OCI-LY7 (cell line): ENCODE results near the gene RNF150. TPM values are rescaled to one million over a fixed set of nuclear protein-coding genes. Genes with fewer than 3 reads are reported as not detected.

Experiments
- BruUV-seq: library from RNA; stranded (reverse); fragments of 400-500 nt; replicated peaks from 2 replicates; lab custom pipeline; 2021; lab: Mats Ljungman, UMichigan
- CTCF ChIA-PET: fragments of 300-600 bp; sonication (Branson Sonifier 250); formaldehyde crosslinking; loops from one replicate; lab custom pipeline; 2022; ENCODE audit warnings: antibody characterized with exemption; ENCODE audit not compliant: unreplicated experiment; lab: Charles Lee
- POLR2A ChIA-PET: fragments of 300-600 bp; sonication (Branson Sonifier 250); formaldehyde crosslinking; loops from one replicate; lab custom pipeline; 2022; ENCODE audit warnings: antibody characterized with exemption; lab: Charles Lee
- DNase-seq: peaks from one replicate; pipeline ENCODE4 v3.0.0-alpha.2; 2015; ENCODE audit warnings: low spot score
- H2AFZ ChIP-seq: fragments of 200-600 bp; sonication (generic), shearing (Covaris generic); 2 replicates; pipeline ENCODE4 v1.6.1; 2014; ENCODE audit warnings: mild to moderate bottlenecking, antibody characterized with exemption, low read length, moderate library complexity
- H3K27ac ChIP-seq: fragments of 200-600 bp; sonication (generic); 2 replicates; pipeline ENCODE4 v1.5.1; 2014; ENCODE audit warnings: mixed run types, low read depth, mild to moderate bottlenecking, moderate library complexity, low read length, inconsistent platforms; ENCODE audit not compliant: poor library complexity, severe bottlenecking
- H3K36me3 ChIP-seq: fragments of 200-600 bp; sonication (generic); 2 replicates; pipeline ENCODE4 v1.6.1; 2014; ENCODE audit warnings: mild to moderate bottlenecking, antibody characterized with exemption, low read length, moderate library complexity, mixed read lengths; ENCODE audit not compliant: insufficient read depth
- H3K4me1 ChIP-seq: fragments of 200-600 bp; sonication (generic); 2 replicates; pipeline ENCODE4 v1.5.1; 2014; ENCODE audit warnings: mild to moderate bottlenecking, low read length; ENCODE audit not compliant: insufficient read depth, poor library complexity, severe bottlenecking
- H3K4me2 ChIP-seq: fragments of 200-600 bp; sonication (generic); 2 replicates; pipeline ENCODE4 v1.6.1; 2014; ENCODE audit warnings: mild to moderate bottlenecking, low read length
- H3K4me3 ChIP-seq: fragments of 200-600 bp; sonication (generic); 2 replicates; pipeline ENCODE4 v1.5.1; 2014; ENCODE audit warnings: mild to moderate bottlenecking, low read depth, low read length; ENCODE audit not compliant: poor library complexity, severe bottlenecking
- H3K79me2 ChIP-seq: fragments of 200-600 bp; sonication (generic); 2 replicates; pipeline ENCODE4 v1.6.1; 2016; ENCODE audit warnings: low read depth, mild to moderate bottlenecking, low read length, moderate library complexity, mixed read lengths; ENCODE audit not compliant: insufficient read depth
- H3K9me2 ChIP-seq: fragments of 200-600 bp; sonication (generic); 2 replicates; pipeline ENCODE4 v1.6.1; 2016; ENCODE audit warnings: mild to moderate bottlenecking, low read length, mixed read lengths; ENCODE audit not compliant: insufficient read depth
- H3K9me3 ChIP-seq: fragments of 200-600 bp; sonication (generic); 2 replicates; pipeline ENCODE4 v1.6.1; 2014; ENCODE audit warnings: mild to moderate bottlenecking, mixed run types, low read length, mixed read lengths
- H4K20me1 ChIP-seq: fragments of 200-600 bp; sonication (generic); 2 replicates; pipeline ENCODE4 v1.6.1; 2014; ENCODE audit warnings: mild to moderate bottlenecking, antibody characterized with exemption, low read length, moderate library complexity, mixed read lengths; ENCODE audit not compliant: insufficient read depth
- CTCF ChIP-seq: fragments of 200-600 bp; sonication (generic); conservative IDR thresholded peaks from 2 replicates; pipeline ENCODE4 v1.5.1; 2014; ENCODE audit warnings: mild to moderate bottlenecking, antibody characterized with exemption, low read length, moderate library complexity, mixed read lengths
- EZH2phosphoT487 ChIP-seq: fragments of 200-600 bp; sonication (generic); IDR thresholded peaks from 2 replicates; pipeline ENCODE4 v1.6.1; 2018; ENCODE audit warnings: low read depth, borderline replicate concordance, mild to moderate bottlenecking, mixed run types, antibody characterized with exemption, low read length, moderate library complexity, mixed read lengths
- intact Hi-C: fragments of 100-400 bp; cut with micrococcal nuclease; formaldehyde crosslinking; loops from one replicate; pipeline ENCODE4 v1.10.0; 2022; ENCODE audit not compliant: unreplicated experiment
- total RNA-seq, 2 experiments: library from RNA; depleted of rRNA in 1 of 2; stranded (reverse); fragments of >200 nt in 1 of 2; shearing (Covaris generic) in 1 of 2; gene quantifications; 2 replicates each; pipeline ENCODE4 v1.2.3, GENCODE V29; 2014 to 2022

RNF150 gene
- total RNA-seq, 2 experiments from 2014 or later: not detected

- TF ChIP-seq EZH2phosphoT487 (no peak), CTCF (no peak)
- H4K20me1 ChIP-seq: no peaks in the 10 kb centered on the region
- no peaks in the 10 kb centered on the region for H3K4me1 ChIP-seq
- H3K4me3 ChIP-seq: no peak overlapping the region
- DNase-seq: no peak
- BruUV-seq: no TSS peak
- intact Hi-C loops: no loop called here
- no peak overlapping the region for H3K27ac ChIP-seq
- CTCF ChIA-PET: no interaction called here
- no peaks in the 10 kb centered on the region for H3K79me2 ChIP-seq
- no peaks in the 10 kb centered on the region for H3K36me3 ChIP-seq
- H3K4me2 ChIP-seq: no peak overlapping the region
- H2AFZ ChIP-seq: no peak overlapping the region
- POLR2A ChIA-PET: no interaction called here
- H3K9me3 ChIP-seq: no peaks in the 10 kb centered on the region
- H3K9me2 ChIP-seq: no peaks in the 10 kb centered on the region
These were observed 162.0 kb downstream of the RNF150 start for GRCh38 chr4:140971077-140971792.

GRCh38 chr4:140969296-140969695 is 164.0 kb downstream of the RNF150 start:
- Histone ChIP-seq H3K27ac (no peak overlapping the region), H3K9me2 (no peaks in the 10 kb centered on the region), H2AFZ (no peak overlapping the region), H3K79me2 (no peaks in the 10 kb centered on the region), H3K4me1 (no peaks in the 10 kb centered on the region), H3K4me3 (no peak overlapping the region), H4K20me1 (no peaks in the 10 kb centered on the region), H3K36me3 (no peaks in the 10 kb centered on the region), H3K9me3 (no peaks in the 10 kb centered on the region), H3K4me2 (no peak overlapping the region)
- TF ChIP-seq CTCF: no peak
- TF ChIP-seq EZH2phosphoT487: no peak
- no peak for DNase-seq
- no TSS peak for BruUV-seq
- ChIA-PET CTCF (no interaction called here), POLR2A (interaction anchor here (0.7 kb wide), 1 partner anchor 43 kb away, joined by 3 read pairs; no protein-coding TSS in a partner anchor)
- intact Hi-C loops: no loop called here

- no peaks in the 10 kb centered on the region for H3K79me2 ChIP-seq
- no peaks in the 10 kb centered on the region for H3K9me3 ChIP-seq
- no peak overlapping the region for H3K27ac ChIP-seq
- H2AFZ ChIP-seq: no peak overlapping the region
- CTCF ChIA-PET: no interaction called here
- intact Hi-C loops: no loop called here
- POLR2A ChIA-PET: no interaction called here
- TF ChIP-seq EZH2phosphoT487 (no peak), CTCF (no peak)
- no TSS peak for BruUV-seq
- DNase-seq: no peak
- no peak overlapping the region for H3K4me3 ChIP-seq
- no peaks in the 10 kb centered on the region for H3K9me2 ChIP-seq
- no peaks in the 10 kb centered on the region for H3K36me3 ChIP-seq
- H3K4me1 ChIP-seq: no peaks in the 10 kb centered on the region
- H4K20me1 ChIP-seq: no peaks in the 10 kb centered on the region
- H3K4me2 ChIP-seq: no peak overlapping the region
These were observed 164.9 kb downstream of the RNF150 start for GRCh38 chr4:140968371-140968770.
